ENCODE data around the gene CA4.
"Not testable (repeated sequence)": the region's sequence is repeated elsewhere in the genome, so short reads cannot be mapped to it uniquely, and the experiment has no call there.

Gene CA4

GRCh38 chr17:60176763-60177162, 27.0 kb downstream of the CA4 start:
- DNase-seq (ENCODE audit: low spot score): not testable (repeated sequence)

DNA sequence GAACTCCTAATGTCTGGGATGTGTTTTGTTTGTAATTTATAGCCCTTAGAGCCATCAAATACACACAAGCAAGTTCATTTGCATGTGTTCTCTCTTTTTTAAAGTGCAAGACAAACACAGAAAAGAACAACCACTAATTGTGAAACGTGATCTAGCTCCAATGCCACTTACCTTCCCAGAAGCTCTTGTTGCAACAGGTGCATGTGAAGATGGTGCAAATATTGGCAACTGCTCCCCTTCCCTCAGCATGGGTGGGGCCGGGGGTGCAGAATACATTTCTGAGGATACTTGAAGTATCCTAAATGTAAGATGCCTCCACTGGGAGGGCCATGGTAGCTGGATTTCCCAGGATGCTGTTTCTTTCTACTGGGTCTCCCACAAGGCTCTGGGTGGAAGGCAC, 28.4 kb downstream of the CA4 start:
- not testable (repeated sequence) for DNase-seq (ENCODE audit: low spot score)

- DNase-seq (ENCODE audit: low spot score): not testable (repeated sequence)
These were observed 30.6 kb downstream of the CA4 start for GRCh38 chr17:60180380-60180779.

- DNase-seq (ENCODE audit: low spot score): not testable (repeated sequence)
These were observed 36.6 kb downstream of the CA4 start for GRCh38 chr17:60186372-60186771.

DNA sequence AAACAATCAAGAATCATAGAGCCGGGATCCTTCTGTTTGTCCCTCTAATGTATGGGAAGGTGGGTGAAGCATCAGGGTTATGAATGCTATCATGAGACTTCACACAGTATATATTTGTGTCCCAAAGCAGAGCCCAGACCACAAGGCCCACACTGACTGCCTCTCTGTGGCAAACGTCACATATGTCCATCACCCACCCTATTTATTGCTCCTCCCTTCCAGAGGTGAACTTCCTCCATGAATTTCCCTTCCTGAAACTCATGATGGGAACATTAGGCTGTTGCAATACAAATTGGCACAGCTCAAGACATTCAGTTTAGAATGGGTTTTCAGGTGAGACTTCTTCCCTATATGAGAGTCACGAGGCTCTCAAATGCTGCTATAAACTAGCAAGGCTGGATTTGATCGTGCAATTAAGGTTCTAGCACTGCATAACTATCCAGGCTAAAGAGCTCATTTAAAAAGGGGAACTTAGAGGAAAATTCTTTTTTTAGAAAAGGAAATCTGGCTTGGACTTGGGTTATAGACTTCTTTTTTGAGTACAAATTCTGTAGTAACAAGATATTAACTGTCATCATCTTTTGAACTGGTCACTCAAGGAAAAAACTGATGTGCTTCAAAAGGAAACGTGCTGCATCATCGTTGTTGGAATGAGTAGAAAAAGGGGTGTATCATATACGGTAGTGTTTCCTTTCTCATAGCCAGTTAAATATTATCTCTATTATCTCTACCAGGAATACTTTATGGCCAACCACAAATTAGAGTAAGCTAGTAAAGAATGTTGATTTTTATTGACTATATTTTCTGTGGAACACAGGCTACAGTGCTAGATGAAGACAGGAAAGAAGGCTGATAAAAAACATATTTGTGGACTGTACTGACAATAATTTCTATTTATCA, 37.3 kb downstream of the CA4 start:
- DNase-seq (ENCODE audit: low spot score): not testable (repeated sequence)

GRCh38 chr17:60188759-60189158, 39.0 kb downstream of the CA4 start:
- no peak for DNase-seq (ENCODE audit: low spot score)

DNA sequence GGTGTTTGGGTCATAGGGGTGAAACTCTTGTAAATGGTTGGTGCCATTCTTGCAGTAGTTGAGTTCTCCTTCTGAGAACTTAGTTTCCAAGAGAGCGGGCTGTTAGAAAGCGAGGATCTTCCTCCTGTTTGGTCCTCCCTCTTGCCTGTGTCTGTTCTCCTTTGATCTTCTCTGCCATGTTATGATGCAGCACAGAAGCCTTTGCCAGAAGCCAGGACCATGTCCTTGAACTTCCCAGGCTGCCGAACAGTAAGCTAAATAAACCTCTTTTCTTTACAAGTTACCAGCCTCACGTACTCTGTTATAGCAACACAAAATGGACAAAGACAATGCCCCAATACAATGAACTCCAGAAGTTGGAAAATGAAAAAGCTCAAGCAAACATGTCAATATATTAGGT, 40.3 kb downstream of the CA4 start:
- DNase-seq (ENCODE audit: low spot score): not testable (repeated sequence)

GRCh38 chr17:60193032-60193431, 43.3 kb downstream of the CA4 start:
- not testable (repeated sequence) for DNase-seq (ENCODE audit: low spot score)

GRCh38 chr17:60193482-60193881, 43.7 kb downstream of the CA4 start:
- no peak for DNase-seq (ENCODE audit: low spot score)

DNA sequence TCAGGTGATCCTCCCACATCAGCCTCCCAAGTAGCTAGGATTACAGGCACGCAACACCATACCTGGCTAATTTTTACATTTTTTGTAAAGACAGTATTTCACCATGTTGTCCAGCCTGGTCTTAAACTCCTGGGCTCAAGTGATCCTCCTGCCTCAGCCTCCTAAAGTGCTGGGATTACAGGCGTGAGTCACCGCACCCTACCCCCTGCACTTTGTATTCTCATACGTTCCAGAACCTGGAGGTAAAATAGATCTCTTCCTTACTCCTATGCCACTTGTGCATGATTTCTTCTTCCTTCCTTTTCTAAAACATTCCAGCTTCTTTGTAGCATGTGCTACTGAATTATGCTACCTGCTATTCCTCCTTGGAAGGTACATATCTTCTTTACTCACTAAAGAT, 44.4 kb downstream of the CA4 start:
- DNase-seq (ENCODE audit: low spot score): not testable (repeated sequence)

GRCh38 chr17:60198630-60199029, 48.9 kb downstream of the CA4 start:
- DNase-seq (ENCODE audit: low spot score): not testable (repeated sequence)

- DNase-seq (ENCODE audit: low spot score): not testable (repeated sequence)
These were observed 56.0 kb downstream of the CA4 start for GRCh38 chr17:60205782-60206181.

DNA sequence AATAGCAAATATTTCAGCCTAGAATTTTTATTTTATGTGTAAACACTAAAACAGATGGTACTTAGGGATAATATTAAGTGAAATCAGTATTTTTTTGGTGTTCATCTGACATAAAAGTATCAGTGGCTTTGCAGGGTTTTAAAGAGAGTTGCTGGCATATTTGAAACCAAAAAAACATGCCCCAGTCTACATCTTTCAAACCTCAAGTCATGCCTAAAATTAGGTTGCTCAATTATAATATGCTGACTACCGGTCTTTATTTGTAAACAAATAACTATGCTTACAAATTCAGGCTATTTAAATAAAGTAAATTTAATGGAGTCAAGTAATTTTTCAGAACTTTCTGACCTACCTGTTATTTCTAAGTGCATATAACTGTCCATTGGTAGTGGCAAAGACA, 58.5 kb downstream of the CA4 start:
- DNase-seq (ENCODE audit: low spot score): not testable (repeated sequence)
